Measurements from ENCODE around the gene TOP3B. TPM values are rescaled to one million over a fixed set of nuclear protein-coding genes. Genes with fewer than 3 reads are reported as not detected.

TOP3B gene
- total RNA-seq, 1 donor from 2014 or later = 83.5 TPM

DNA sequence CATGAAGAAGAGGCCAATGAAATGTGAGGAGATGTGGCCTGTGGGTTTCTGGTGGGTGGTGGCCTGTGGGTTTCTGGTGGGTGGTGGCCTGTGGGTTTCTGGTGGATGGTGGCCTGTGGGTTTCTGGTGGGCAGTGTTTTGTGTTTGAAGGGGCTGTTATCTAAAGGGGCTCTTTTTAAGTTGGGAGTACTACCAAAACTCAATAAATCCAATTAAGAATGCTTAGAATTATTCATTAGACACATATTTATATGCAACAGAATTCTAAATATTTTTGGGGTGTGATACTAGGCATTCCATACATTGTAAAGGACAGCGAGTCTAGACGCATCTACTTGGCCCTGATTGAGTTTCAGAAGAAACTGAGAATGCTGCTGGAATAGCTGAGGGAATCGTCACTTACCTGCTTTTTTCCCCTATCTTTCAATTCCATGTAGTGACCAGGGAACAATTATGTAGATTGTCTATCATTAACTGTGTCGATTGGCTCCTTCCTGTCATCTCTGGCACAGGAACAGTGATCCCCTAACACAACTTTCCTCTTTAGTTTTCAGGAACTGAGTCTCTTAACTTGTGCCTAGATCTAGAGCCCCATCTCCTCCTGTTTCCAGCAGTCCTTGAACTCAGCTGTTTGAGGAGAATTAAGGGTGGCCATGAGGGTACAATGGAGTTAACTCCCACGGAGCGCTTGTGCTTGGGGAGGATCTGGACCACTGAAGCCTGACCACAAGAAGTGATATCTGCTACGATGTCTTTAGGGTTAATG lies 37.3 kb upstream of the TOP3B start:
- TF ChIP-seq, protein P1, sequence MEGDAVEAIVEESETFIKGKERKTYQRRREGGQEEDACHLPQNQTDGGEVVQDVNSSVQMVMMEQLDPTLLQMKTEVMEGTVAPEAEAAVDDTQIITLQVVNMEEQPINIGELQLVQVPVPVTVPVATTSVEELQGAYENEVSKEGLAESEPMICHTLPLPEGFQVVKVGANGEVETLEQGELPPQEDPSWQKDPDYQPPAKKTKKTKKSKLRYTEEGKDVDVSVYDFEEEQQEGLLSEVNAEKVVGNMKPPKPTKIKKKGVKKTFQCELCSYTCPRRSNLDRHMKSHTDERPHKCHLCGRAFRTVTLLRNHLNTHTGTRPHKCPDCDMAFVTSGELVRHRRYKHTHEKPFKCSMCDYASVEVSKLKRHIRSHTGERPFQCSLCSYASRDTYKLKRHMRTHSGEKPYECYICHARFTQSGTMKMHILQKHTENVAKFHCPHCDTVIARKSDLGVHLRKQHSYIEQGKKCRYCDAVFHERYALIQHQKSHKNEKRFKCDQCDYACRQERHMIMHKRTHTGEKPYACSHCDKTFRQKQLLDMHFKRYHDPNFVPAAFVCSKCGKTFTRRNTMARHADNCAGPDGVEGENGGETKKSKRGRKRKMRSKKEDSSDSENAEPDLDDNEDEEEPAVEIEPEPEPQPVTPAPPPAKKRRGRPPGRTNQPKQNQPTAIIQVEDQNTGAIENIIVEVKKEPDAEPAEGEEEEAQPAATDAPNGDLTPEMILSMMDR (IDR thresholded peaks at IDR 0.05; ENCODE audit: partially characterized antibody, unreplicated experiment) = no peak
- Mint-ChIP-seq H3K4me1 (ENCODE audit: low read depth, unreplicated experiment) (peaks cover 3% of the 10 kb centered on the region), H3K27me3 (ENCODE audit: unreplicated experiment) (no peaks in the 10 kb centered on the region), H3K9me3 (ENCODE audit: unreplicated experiment) (no peaks in the 10 kb centered on the region), H3K27ac (ENCODE audit: unreplicated experiment) (no peak overlapping the region), H3K4me3 (ENCODE audit: unreplicated experiment) (no peak overlapping the region), H3K36me3 (ENCODE audit: unreplicated experiment) (no peaks in the 10 kb centered on the region)
- no peak for DNase-seq

DNA sequence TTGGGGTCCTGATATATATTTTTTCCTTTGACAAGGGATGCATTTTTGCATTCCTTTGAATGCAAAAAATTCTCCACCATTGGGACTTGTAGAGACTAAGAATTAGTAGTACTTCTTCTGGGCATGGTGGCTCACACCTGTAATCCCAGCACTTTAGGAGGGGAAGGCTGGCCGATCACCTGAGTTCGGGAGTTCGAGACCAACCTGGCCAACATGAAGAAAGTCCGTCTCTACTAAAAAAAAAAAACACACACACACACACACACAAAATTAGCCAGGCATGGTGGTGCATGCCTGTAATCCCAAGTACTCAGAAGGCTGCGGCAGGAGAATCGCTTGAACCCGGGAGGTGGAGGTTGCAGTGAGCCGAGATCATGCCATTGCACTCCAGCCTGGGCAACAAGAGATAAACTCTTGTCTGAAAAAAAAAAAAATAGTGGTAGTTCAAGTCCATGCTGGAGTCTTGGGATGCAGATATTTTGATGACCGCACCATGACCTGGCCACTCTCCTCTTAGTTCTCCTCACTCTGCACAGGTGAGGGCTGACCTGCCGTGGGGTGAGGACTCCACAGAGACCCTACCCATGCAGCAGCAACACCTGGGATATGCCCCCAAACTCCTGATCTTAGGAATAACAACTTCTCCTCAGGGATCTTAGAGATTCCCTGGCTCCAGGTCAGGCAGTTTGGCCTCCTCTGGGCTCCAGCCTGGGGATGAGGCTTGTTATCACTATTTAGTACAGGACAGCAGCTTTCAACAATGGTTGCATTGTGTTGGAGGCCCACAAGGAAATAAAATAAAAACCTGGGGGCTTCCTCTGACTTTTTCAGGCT lies 36.5 kb upstream of the TOP3B start:
- no peak for DNase-seq
- Mint-ChIP-seq H3K4me1 (ENCODE audit: low read depth, unreplicated experiment) (peaks cover 3% of the 10 kb centered on the region), H3K27ac (ENCODE audit: unreplicated experiment) (no peak overlapping the region), H3K27me3 (ENCODE audit: unreplicated experiment) (no peaks in the 10 kb centered on the region), H3K9me3 (ENCODE audit: unreplicated experiment) (peaks cover 2% of the 10 kb centered on the region), H3K4me3 (ENCODE audit: unreplicated experiment) (no peak overlapping the region), H3K36me3 (ENCODE audit: unreplicated experiment) (no peaks in the 10 kb centered on the region)
- TF ChIP-seq, protein P1 (IDR thresholded peaks at IDR 0.05; ENCODE audit: partially characterized antibody, unreplicated experiment) = no peak

DNA sequence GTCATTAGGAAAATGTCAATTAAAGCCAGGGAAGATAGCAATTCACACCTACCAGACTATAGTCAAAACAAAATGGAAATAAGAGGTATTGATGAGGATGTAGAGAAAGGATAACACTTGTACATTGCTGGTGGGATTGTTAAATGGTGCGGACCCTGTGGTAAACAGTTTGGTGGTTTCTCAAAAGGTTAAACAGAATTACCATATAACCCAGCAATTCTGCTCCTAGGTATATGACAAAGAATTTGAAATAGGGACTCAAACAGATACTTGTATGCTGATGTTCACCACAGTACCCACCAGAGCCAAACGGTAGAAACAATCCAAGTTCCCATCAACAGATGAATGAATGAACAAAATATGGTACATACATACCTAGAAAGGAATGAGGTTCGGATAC lies 33.0 kb upstream of the TOP3B start:
- Mint-ChIP-seq H3K27ac (ENCODE audit: unreplicated experiment) (no peak overlapping the region), H3K4me3 (ENCODE audit: unreplicated experiment) (no peak overlapping the region), H3K27me3 (ENCODE audit: unreplicated experiment) (no peaks in the 10 kb centered on the region), H3K9me3 (ENCODE audit: unreplicated experiment) (peaks cover 2% of the 10 kb centered on the region), H3K4me1 (ENCODE audit: low read depth, unreplicated experiment) (no peaks in the 10 kb centered on the region), H3K36me3 (ENCODE audit: unreplicated experiment) (no peaks in the 10 kb centered on the region)
- TF ChIP-seq, protein P1 (IDR thresholded peaks at IDR 0.05; ENCODE audit: partially characterized antibody, unreplicated experiment) = no peak
- no peak for DNase-seq

DNA sequence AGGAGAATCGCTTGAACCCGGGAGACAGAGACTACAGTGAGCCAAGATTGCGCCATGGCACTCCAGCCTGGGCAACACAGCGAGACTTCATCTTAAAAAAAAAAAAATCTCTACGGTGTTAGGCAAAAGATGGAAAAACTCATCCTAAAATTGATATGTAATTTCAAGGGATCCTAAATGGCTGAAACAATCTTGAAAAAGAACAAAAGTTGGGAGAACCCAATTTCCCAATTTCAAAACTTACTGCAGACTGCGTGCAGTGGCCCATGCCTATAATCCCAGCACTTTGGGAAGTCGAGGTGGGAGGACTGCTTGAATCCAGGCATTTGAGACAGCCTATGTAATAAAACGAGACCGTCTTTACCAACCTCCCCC lies 31.7 kb upstream of the TOP3B start:
- H3K4me1 Mint-ChIP-seq (ENCODE audit: low read depth, unreplicated experiment) = no peaks in the 10 kb centered on the region
- no peaks in the 10 kb centered on the region for H3K27me3 Mint-ChIP-seq (ENCODE audit: unreplicated experiment)
- TF ChIP-seq, protein P1 (IDR thresholded peaks at IDR 0.05; ENCODE audit: partially characterized antibody, unreplicated experiment) = no peak

More for the DNA sequence above, 31.7 kb upstream of the TOP3B start:
- DNase-seq = no peak
- Mint-ChIP-seq H3K4me3 (ENCODE audit: unreplicated experiment) (no peak overlapping the region), H3K9me3 (ENCODE audit: unreplicated experiment) (peaks cover 2% of the 10 kb centered on the region), H3K27ac (ENCODE audit: unreplicated experiment) (no peak overlapping the region), H3K36me3 (ENCODE audit: unreplicated experiment) (no peaks in the 10 kb centered on the region)

All from glutamatergic neuron (in vitro differentiated cells).